ENCODE measurements around the gene COLGALT1. TPM values are rescaled to one million over a fixed set of nuclear protein-coding genes. Genes with fewer than 3 reads are reported as not detected.

Gene COLGALT1
- total and polyA plus RNA-seq, 9 of the 15 experiments (the other 6 are each of a cell fraction or from before 2014, with no cell fraction given): 4.9 to 119 (median 82.6) TPM

DNA sequence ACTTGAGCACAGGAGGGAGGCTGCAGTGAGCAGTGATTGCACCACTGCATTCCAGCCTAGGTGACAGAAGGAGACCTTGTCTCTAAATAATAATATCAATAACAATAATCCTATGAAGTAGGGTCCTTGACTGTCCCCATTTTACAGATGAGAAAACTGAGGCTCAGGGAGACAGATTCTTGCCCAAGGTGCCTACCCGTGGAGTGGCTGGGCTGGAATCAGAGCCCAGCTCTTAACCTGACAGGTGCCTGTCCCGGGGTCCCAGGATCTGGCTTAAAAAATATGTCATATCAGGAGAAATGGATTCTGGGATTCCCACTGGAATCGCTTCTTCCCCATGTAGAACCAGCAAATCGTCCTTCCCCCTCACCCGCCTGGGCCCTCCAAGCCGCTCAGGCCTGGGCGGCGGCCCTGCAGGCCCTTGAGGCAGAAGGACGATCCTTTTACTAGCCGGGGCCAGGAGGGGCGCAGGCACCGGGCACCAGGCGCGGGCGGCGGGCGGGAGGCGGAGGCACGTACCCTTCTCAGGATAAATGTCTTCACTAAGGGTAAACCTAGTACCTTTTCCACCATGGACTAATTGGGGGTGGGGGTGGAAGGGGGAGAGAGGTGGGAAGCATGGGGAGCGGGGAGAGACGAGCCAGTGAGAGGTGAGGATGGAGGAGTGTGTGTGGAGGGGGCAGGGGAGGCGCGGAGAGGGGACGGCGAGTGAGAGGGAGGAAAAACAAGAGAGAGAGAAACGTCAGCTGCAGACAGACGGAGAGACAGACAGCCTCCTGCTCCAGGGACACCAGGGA lies 60.6 kb downstream of the COLGALT1 start:
- ATAC-seq: peak; percentile 72
- H3K4me1 ChIP-seq (replicated peaks in 1 of 2; ENCODE audit: control insufficient read depth in 2 of 2, insufficient read depth in 2 of 2, low read length in 2 of 2): peaks cover 2 to 39% of the 10 kb centered on the region in 2 experiments; a peak in 4 of 5 replicates
- no TSS peak for BruUV-seq (replicated peaks)
- no peaks in the 10 kb centered on the region; a peak in 1 of 5 replicates for H3K27me3 ChIP-seq (ENCODE audit: control insufficient read depth in 2 of 2, insufficient read depth in 2 of 2, low read length in 2 of 2)
- H3K9ac ChIP-seq (ENCODE audit: insufficient read depth in 1 of 2, low read depth in 2 of 2, low read length in 2 of 2): peak overlapping the region; percentile 75 to 99
- peaks cover 3% of the 10 kb centered on the region for H3K9me1 ChIP-seq (ENCODE audit: control insufficient read depth, insufficient read depth, low read length)
- peak overlapping the region; percentile 91 for H2AFZ ChIP-seq (ENCODE audit: low read depth, low read length)
- no peaks in the 10 kb centered on the region for H3K36me3 ChIP-seq (ENCODE audit: control insufficient read depth, insufficient read depth, low read length)
- in situ Hi-C loops (cut with MboI) (no loop called here), intact Hi-C loops (cut with micrococcal nuclease) (no loop called here)
- peak overlapping the region; percentile 82 for H3K27ac ChIP-seq (ENCODE audit: extremely low read depth, low read depth, low read length)
- H3K79me2 ChIP-seq (ENCODE audit: control insufficient read depth, insufficient read depth, low read length): no peaks in the 10 kb centered on the region
- peak overlapping the region; percentile 89 for H3K4me2 ChIP-seq (ENCODE audit: insufficient read depth, low read length)
- H3K4me3 ChIP-seq: peak overlapping the region; percentile 47
- H4K20me1 ChIP-seq (replicated peaks; ENCODE audit: control insufficient read depth, insufficient read depth, low read length): peaks cover 5% of the 10 kb centered on the region
- FAIRE-seq: peak; percentile 15
- 23% methylated on average over 19 of the region's 27 CpGs for WGBS (ENCODE audit: insufficient coverage, low coverage, missing lambda C conversion rate)
- H3K9me3 ChIP-seq (replicated peaks; ENCODE audit: control insufficient read depth, insufficient read depth, low read depth, low read length): no peaks in the 10 kb centered on the region
- DNase-seq (ENCODE audit: extremely low read depth in 1 of 4, low spot score in 3 of 4): peak in 3 of 4 experiments; percentile 32 to 62 (median 43)
- CTCF ChIA-PET (ENCODE audit: low intra/inter-chr PET ratio): no interaction called here
- POLR2A ChIA-PET: interaction anchor here (0.8 to 1.7 kb wide), 3 partner anchors 9 to 212 kb away, joined by 3 to 6 read pairs (median 3); no protein-coding TSS in a partner anchor
- TF ChIP-seq, protein P1, sequence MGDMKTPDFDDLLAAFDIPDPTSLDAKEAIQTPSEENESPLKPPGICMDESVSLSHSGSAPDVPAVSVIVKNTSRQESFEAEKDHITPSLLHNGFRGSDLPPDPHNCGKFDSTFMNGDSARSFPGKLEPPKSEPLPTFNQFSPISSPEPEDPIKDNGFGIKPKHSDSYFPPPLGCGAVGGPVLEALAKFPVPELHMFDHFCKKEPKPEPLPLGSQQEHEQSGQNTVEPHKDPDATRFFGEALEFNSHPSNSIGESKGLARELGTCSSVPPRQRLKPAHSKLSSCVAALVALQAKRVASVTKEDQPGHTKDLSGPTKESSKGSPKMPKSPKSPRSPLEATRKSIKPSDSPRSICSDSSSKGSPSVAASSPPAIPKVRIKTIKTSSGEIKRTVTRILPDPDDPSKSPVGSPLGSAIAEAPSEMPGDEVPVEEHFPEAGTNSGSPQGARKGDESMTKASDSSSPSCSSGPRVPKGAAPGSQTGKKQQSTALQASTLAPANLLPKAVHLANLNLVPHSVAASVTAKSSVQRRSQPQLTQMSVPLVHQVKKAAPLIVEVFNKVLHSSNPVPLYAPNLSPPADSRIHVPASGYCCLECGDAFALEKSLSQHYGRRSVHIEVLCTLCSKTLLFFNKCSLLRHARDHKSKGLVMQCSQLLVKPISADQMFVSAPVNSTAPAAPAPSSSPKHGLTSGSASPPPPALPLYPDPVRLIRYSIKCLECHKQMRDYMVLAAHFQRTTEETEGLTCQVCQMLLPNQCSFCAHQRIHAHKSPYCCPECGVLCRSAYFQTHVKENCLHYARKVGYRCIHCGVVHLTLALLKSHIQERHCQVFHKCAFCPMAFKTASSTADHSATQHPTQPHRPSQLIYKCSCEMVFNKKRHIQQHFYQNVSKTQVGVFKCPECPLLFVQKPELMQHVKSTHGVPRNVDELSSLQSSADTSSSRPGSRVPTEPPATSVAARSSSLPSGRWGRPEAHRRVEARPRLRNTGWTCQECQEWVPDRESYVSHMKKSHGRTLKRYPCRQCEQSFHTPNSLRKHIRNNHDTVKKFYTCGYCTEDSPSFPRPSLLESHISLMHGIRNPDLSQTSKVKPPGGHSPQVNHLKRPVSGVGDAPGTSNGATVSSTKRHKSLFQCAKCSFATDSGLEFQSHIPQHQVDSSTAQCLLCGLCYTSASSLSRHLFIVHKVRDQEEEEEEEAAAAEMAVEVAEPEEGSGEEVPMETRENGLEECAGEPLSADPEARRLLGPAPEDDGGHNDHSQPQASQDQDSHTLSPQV (IDR thresholded peaks at IDR 0.05): no peak
- TF ChIP-seq, protein P2, sequence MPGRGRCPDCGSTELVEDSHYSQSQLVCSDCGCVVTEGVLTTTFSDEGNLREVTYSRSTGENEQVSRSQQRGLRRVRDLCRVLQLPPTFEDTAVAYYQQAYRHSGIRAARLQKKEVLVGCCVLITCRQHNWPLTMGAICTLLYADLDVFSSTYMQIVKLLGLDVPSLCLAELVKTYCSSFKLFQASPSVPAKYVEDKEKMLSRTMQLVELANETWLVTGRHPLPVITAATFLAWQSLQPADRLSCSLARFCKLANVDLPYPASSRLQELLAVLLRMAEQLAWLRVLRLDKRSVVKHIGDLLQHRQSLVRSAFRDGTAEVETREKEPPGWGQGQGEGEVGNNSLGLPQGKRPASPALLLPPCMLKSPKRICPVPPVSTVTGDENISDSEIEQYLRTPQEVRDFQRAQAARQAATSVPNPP (IDR thresholded peaks at IDR 0.05; ENCODE audit: borderline replicate concordance, insufficient read depth, insufficient read length): no peak
- TF ChIP-seq, protein P3, sequence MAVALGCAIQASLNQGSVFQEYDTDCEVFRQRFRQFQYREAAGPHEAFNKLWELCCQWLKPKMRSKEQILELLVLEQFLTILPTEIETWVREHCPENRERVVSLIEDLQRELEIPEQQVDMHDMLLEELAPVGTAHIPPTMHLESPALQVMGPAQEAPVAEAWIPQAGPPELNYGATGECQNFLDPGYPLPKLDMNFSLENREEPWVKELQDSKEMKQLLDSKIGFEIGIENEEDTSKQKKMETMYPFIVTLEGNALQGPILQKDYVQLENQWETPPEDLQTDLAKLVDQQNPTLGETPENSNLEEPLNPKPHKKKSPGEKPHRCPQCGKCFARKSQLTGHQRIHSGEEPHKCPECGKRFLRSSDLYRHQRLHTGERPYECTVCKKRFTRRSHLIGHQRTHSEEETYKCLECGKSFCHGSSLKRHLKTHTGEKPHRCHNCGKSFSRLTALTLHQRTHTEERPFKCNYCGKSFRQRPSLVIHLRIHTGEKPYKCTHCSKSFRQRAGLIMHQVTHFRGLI (CRISPR knock-in tag; IDR thresholded peaks at IDR 0.05): no peak
- no peak for TF ChIP-seq PYGO2 (tag; IDR thresholded peaks at IDR 0.05)
- TF ChIP-seq ZZZ3 (IDR thresholded peaks at IDR 0.05): no peak
- no peak for TF ChIP-seq ZSCAN29 (IDR thresholded peaks at IDR 0.05)
- TF ChIP-seq BCOR (IDR thresholded peaks at IDR 0.05): peak; percentile 99
- TF ChIP-seq, protein P4, sequence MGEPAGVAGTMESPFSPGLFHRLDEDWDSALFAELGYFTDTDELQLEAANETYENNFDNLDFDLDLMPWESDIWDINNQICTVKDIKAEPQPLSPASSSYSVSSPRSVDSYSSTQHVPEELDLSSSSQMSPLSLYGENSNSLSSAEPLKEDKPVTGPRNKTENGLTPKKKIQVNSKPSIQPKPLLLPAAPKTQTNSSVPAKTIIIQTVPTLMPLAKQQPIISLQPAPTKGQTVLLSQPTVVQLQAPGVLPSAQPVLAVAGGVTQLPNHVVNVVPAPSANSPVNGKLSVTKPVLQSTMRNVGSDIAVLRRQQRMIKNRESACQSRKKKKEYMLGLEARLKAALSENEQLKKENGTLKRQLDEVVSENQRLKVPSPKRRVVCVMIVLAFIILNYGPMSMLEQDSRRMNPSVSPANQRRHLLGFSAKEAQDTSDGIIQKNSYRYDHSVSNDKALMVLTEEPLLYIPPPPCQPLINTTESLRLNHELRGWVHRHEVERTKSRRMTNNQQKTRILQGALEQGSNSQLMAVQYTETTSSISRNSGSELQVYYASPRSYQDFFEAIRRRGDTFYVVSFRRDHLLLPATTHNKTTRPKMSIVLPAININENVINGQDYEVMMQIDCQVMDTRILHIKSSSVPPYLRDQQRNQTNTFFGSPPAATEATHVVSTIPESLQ (CRISPR knock-in tag; IDR thresholded peaks at IDR 0.05): no peak
- no peak for TF ChIP-seq RBFOX2 (IDR thresholded peaks at IDR 0.05; ENCODE audit: low read depth, low read length)
- no peak for TF ChIP-seq ZKSCAN3 (CRISPR knock-in tag; IDR thresholded peaks at IDR 0.05)
- TF ChIP-seq TAF9B (IDR thresholded peaks at IDR 0.05; ENCODE audit: partially characterized antibody): no peak
- TF ChIP-seq SIN3A (IDR thresholded peaks at IDR 0.05; ENCODE audit: borderline replicate concordance in 2 of 2, control insufficient read depth in 1 of 2, low read depth in 2 of 2, low read length in 2 of 2): no peak

Measured in K562 (cell line).